HCT116 (cell line): Measurements from ENCODE around the gene FGFR1OP2. TPM values are rescaled to one million over a fixed set of nuclear protein-coding genes. Genes with fewer than 3 reads are reported as not detected.

Source experiments
- ATAC-seq: fragments of 200-7000 bp; cut with Tn5 transposase; 2 replicates; pipeline ENCODE4 v1.9.1; 2020; ENCODE audit warnings: mild to moderate bottlenecking, moderate library complexity
- BruUV-seq: library from RNA; stranded (reverse); fragments of 400-500 nt; replicated peaks from 2 replicates; lab custom pipeline; 2021; lab: Mats Ljungman, UMichigan
- CTCF ChIA-PET: fragments of 300-600 bp; sonication (Branson Sonifier 250); formaldehyde crosslinking; loops from one replicate; lab custom pipeline; 2021; ENCODE audit warnings: antibody characterized with exemption; lab: Charles Lee
- POLR2A ChIA-PET: fragments of 300-600, 350-600 bp; sonication (Branson Sonifier 250); formaldehyde crosslinking; loops from one replicate; lab custom pipeline; 2021; ENCODE audit warnings: antibody characterized with exemption; lab: Charles Lee
- RAD21 ChIA-PET, 2 experiments: fragments of 300-600 bp; sonication (Branson Sonifier 250); formaldehyde crosslinking; loops; one replicate each; lab custom pipeline; 2023; ENCODE audit warnings: low total read pairs in 2 of 2; ENCODE audit not compliant: uncharacterized antibody in 2 of 2, unreplicated experiment in 2 of 2, low non-redundant PET in 1 of 2; lab: Charles Lee
- DNase-seq: peaks from one replicate; pipeline ENCODE4 v3.0.0-alpha.2; 2010; ENCODE audit warnings: low read depth, low spot score
- H2AFZ ChIP-seq: fragments of 200-600 bp; shearing (Covaris generic), sonication (generic); 2 replicates; pipeline ENCODE4 v1.6.1; 2017; ENCODE audit warnings: low read depth, mixed run types, mixed read lengths, antibody characterized with exemption, low read length; ENCODE audit not compliant: poor library complexity, severe bottlenecking
- H3K27ac ChIP-seq: 2 replicates; pipeline ENCODE4 v1.5.1; 2012; ENCODE audit warnings: low read depth, low read length
- H3K27me3 ChIP-seq: fragments of 200-600 bp; sonication (generic); 2 replicates; pipeline ENCODE4 v1.6.1; 2016; ENCODE audit warnings: mixed run types, low read length, mixed read lengths; ENCODE audit not compliant: insufficient read depth
- H3K36me3 ChIP-seq, 2 experiments: fragments of 200-500 bp in 1 of 2; fragments of 200-600 bp in 1 of 2; sonication (Bioruptor generic) in 1 of 2; sonication (generic) in 1 of 2; 2 replicates each; pipeline versions ENCODE4 v1.5.1 to v1.6.1; 2014 to 2016; ENCODE audit warnings: low read length in 2 of 2, inconsistent platforms in 1 of 2, mixed read lengths in 1 of 2, mixed run types in 1 of 2; ENCODE audit not compliant: insufficient read depth in 2 of 2, control insufficient read depth in 1 of 2
- H3K4me1 ChIP-seq, 2 experiments: fragments of 200-600 bp in 1 of 2; sonication (generic) in 1 of 2; 2 replicates each; pipeline versions ENCODE4 v1.5.1 to v1.6.1; 2012 to 2017; ENCODE audit warnings: low read length in 2 of 2, inconsistent platforms in 1 of 2, mild to moderate bottlenecking in 1 of 2, mixed read lengths in 1 of 2, mixed run types in 1 of 2, moderate library complexity in 1 of 2; ENCODE audit not compliant: insufficient read depth in 2 of 2, control insufficient read depth in 1 of 2
- H3K4me2 ChIP-seq: fragments of 200-600 bp; sonication (generic); 2 replicates; pipeline ENCODE4 v1.6.1; 2017; ENCODE audit warnings: mixed run types, low read length, mixed read lengths
- H3K4me3 ChIP-seq, 2 experiments: fragments of 200-600 bp in 1 of 2; sonication (generic) in 1 of 2; replicated peaks in 1 of 2; 2 replicates each; pipeline ENCODE4 v1.5.1; 2011 to 2016; ENCODE audit warnings: low read length in 2 of 2, control low read depth in 1 of 2, low read depth in 1 of 2, mild to moderate bottlenecking in 1 of 2, mixed read lengths in 1 of 2, mixed run types in 1 of 2
- H3K79me2 ChIP-seq: fragments of 200-600 bp; sonication (generic); 2 replicates; pipeline ENCODE4 v1.6.1; 2017; ENCODE audit warnings: mild to moderate bottlenecking, mixed run types, low read length, moderate library complexity, mixed read lengths; ENCODE audit not compliant: insufficient read depth
- H3K9ac ChIP-seq: fragments of 200-600 bp; sonication (generic); 2 replicates; pipeline ENCODE4 v1.6.1; 2016; ENCODE audit warnings: low read length, mixed read lengths
- H3K9me2 ChIP-seq: fragments of 200-600 bp; sonication (generic), shearing (Covaris generic); 2 replicates; pipeline ENCODE4 v1.6.1; 2017; ENCODE audit warnings: mixed run types, mild to moderate bottlenecking, moderate library complexity; ENCODE audit not compliant: insufficient read depth
- H3K9me3 ChIP-seq, 2 experiments: fragments of 200-500 bp in 1 of 2; fragments of 200-600 bp in 1 of 2; sonication (Bioruptor generic) in 1 of 2; sonication (generic) in 1 of 2; 2 replicates each; pipeline ENCODE4 v1.6.1; 2014 to 2017; ENCODE audit warnings: low read length in 2 of 2, mixed read lengths in 2 of 2, inconsistent platforms in 1 of 2, low read depth in 1 of 2, mild to moderate bottlenecking in 1 of 2, mixed run types in 1 of 2, moderate library complexity in 1 of 2; ENCODE audit not compliant: control insufficient read depth in 1 of 2, insufficient read depth in 1 of 2
- H4K20me1 ChIP-seq: fragments of 200-600 bp; sonication (generic), shearing (Covaris generic); 2 replicates; pipeline ENCODE4 v1.6.1; 2017; ENCODE audit warnings: mixed run types, mild to moderate bottlenecking, moderate library complexity; ENCODE audit not compliant: insufficient read depth
- CTCF ChIP-seq, 3 experiments: fragments of 200-600 bp in 1 of 3; sonication (generic) in 1 of 3; IDR thresholded peaks in 2 of 3; conservative IDR thresholded peaks in 1 of 3; 2 replicates each; pipeline ENCODE4 v1.5.1; 2012 to 2017; ENCODE audit warnings: low read depth in 2 of 3, low read length in 2 of 3, antibody characterized with exemption in 1 of 3, borderline replicate concordance in 1 of 3, control low read depth in 1 of 3, mild to moderate bottlenecking in 1 of 3, mixed read lengths in 1 of 3, mixed run types in 1 of 3, moderate library complexity in 1 of 3; ENCODE audit not compliant: insufficient read depth in 1 of 3
- FOSL1 ChIP-seq: IDR thresholded peaks from 2 replicates; pipeline ENCODE4 v1.6.1; 2012; ENCODE audit warnings: low read depth
- RAD21 ChIP-seq: IDR thresholded peaks from 2 replicates; pipeline ENCODE4 v1.6.1; 2012; ENCODE audit warnings: low read depth, mild to moderate bottlenecking
- SRF ChIP-seq: IDR thresholded peaks from 2 replicates; pipeline ENCODE4 v1.6.1; 2012; ENCODE audit warnings: low read depth
- intact Hi-C: fragments of 100-400 bp; cut with micrococcal nuclease; formaldehyde crosslinking; loops from 2 replicates; pipeline ENCODE4 v1.10.0; 2022
- total RNA-seq: library from RNA; stranded (reverse); gene quantifications from one replicate; pipeline ENCODE4 v1.2.1, GENCODE V29; 2021; ENCODE audit not compliant: unreplicated experiment

The FGFR1OP2 gene
- total RNA-seq, 1 experiment from 2014 or later, result 29.6 TPM

GRCh38 chr12:27014859-27015729, 76.8 kb downstream of the FGFR1OP2 start (continued):
- no peak for TF ChIP-seq FOSL1

- Histone ChIP-seq H3K9me2 (no peaks in the 10 kb centered on the region), H3K9ac (no peak overlapping the region), H3K9me3 (no peaks in the 10 kb centered on the region), H3K36me3 (no peaks in the 10 kb centered on the region; a peak in 1 of 4 replicates), H3K79me2 (peaks cover 23% of the 10 kb centered on the region), H4K20me1 (no peaks in the 10 kb centered on the region), H3K4me3 (no peak overlapping the region), H3K27me3 (no peaks in the 10 kb centered on the region), H3K4me1 (peaks cover 18 to 34% of the 10 kb centered on the region in 2 experiments; a peak in 3 of 4 replicates), H2AFZ (peak overlapping the region; percentile 65), H3K4me2 (peak overlapping the region; percentile 99), H3K27ac (no peak overlapping the region)
- ChIA-PET RAD21 (no interaction called here), CTCF (interaction anchor here (0.6 to 2.6 kb wide), 35 partner anchors 9 to 700 kb away, joined by 3 to 68 read pairs (median 3); partner anchors contain the start of gene ITPR2), POLR2A (no interaction called here)
- DNase-seq (peak; percentile 56), ATAC-seq (no peak)
- TF ChIP-seq CTCF (IDR thresholded peaks at IDR 0.05 in 2 of 3, conservative IDR thresholded peaks at IDR 0.05 in 1 of 3; ENCODE audit: borderline replicate concordance in 1 of 3, insufficient read depth in 1 of 3, low read depth in 2 of 3, low read length in 2 of 3) (peak in 2 of 3 experiments; percentile 48 to 65; a peak in 4 of 6 replicates), RAD21 (peak; percentile 47), SRF (no peak)
- intact Hi-C loops, result loop anchor here (1.0 to 10.0 kb wide), 4 partner anchors 127 to 689 kb away; partner anchors contain the start of gene STK38L
- BruUV-seq, result no TSS peak
Observed at GRCh38 chr12:27015730-27016076, 77.4 kb downstream of the FGFR1OP2 start.

Other genes starting within 250 kb of the FGFR1OP2 start
- 6.5 TPM for gene ITPR2, start 105.3 kb upstream of the FGFR1OP2 start, total RNA-seq
- 50.5 TPM for gene INTS13, start 489 bp upstream of the FGFR1OP2 start, total RNA-seq
- gene TM7SF3, start 75.9 kb downstream of the FGFR1OP2 start, total RNA-seq, result 46.5 TPM
- 41.3 TPM for gene MED21, start 84.1 kb downstream of the FGFR1OP2 start, total RNA-seq
- gene C12orf71, start 144.1 kb downstream of the FGFR1OP2 start, total RNA-seq, result not detected